GM12878 (cell line): ENCODE data around the gene PRDM16. TPM values are rescaled to one million over a fixed set of nuclear protein-coding genes. Genes with fewer than 3 reads are reported as not detected.

Experiments used
- ATAC-seq: fragments of 200-7000 bp; cut with Tn5 transposase; 3 replicates; pipeline ENCODE4 v1.9.1; 2020; ENCODE audit warnings: mild to moderate bottlenecking, moderate library complexity
- BruUV-seq: library from RNA; stranded (reverse); fragments of 400-500 nt; replicated peaks from 2 replicates; lab custom pipeline; 2021; lab: Mats Ljungman, UMichigan
- CTCF ChIA-PET: fragments of 300-600 bp; sonication (Branson Sonifier 250); formaldehyde crosslinking; extraction: SDS; loops from one replicate; lab custom pipeline; 2021; ENCODE audit warnings: inconsistent platforms; lab: Yijun Ruan, JAX
- POLR2A ChIA-PET: fragments of 350-600 bp; formaldehyde crosslinking; extraction: SDS; loops from one replicate; lab custom pipeline; 2021; ENCODE audit warnings: inconsistent platforms; lab: Charles Lee
- RAD21 ChIA-PET: fragments of 300-600 bp; sonication (Branson Sonifier 250); formaldehyde crosslinking; loops from one replicate; lab custom pipeline; 2023; ENCODE audit warnings: antibody characterized with exemption; ENCODE audit not compliant: unreplicated experiment; lab: Charles Lee
- SMC1A ChIA-PET: fragments of 300-600 bp; sonication (Branson Sonifier 250); formaldehyde crosslinking; loops from one replicate; lab custom pipeline; 2023; ENCODE audit not compliant: unreplicated experiment, uncharacterized antibody; lab: Charles Lee
- DNase-seq: peaks from one replicate; pipeline ENCODE4 v3.0.0-alpha.2; 2011; ENCODE audit warnings: low read depth, low spot score
- FAIRE-seq: peaks from 3 replicates; lab custom pipeline; 2011; peaks lifted over from hg19 to GRCh38; lab: Jason Lieb, UNC
- H2AFZ ChIP-seq: 2 replicates; pipeline ENCODE4 v1.6.0; 2011; ENCODE audit warnings: low read depth, low read length, control low read depth; ENCODE audit not compliant: control insufficient read depth
- H3K27ac ChIP-seq: 2 replicates; pipeline ENCODE4 v1.5.1; 2011; ENCODE audit warnings: control low read depth; ENCODE audit not compliant: control insufficient read depth, insufficient read depth
- H3K27me3 ChIP-seq, 2 experiments: replicated peaks in 1 of 2; 2 replicates each; pipeline versions ENCODE4 v1.6.0 to v1.6.1; 2011; ENCODE audit warnings: low read length in 1 of 2; ENCODE audit not compliant: control insufficient read depth in 2 of 2, insufficient read depth in 2 of 2
- H3K36me3 ChIP-seq, 2 experiments: 2 replicates each; pipeline ENCODE4 v1.5.1; 2011; ENCODE audit warnings: low read length in 1 of 2; ENCODE audit not compliant: control insufficient read depth in 2 of 2, insufficient read depth in 2 of 2
- H3K4me1 ChIP-seq: 2 replicates; pipeline ENCODE4 v1.6.1; 2011; ENCODE audit warnings: mild to moderate bottlenecking, low read length, moderate library complexity, mixed read lengths; ENCODE audit not compliant: control insufficient read depth, insufficient read depth
- H3K4me2 ChIP-seq: 2 replicates; pipeline ENCODE4 v1.6.0; 2011; ENCODE audit warnings: control low read depth; ENCODE audit not compliant: control insufficient read depth, insufficient read depth
- H3K4me3 ChIP-seq: fragments of 200-600 bp; sonication (generic); 2 replicates; pipeline ENCODE4 v1.5.1; 2016
- H3K79me2 ChIP-seq: 2 replicates; pipeline ENCODE4 v1.6.0; 2011; ENCODE audit warnings: low read length; ENCODE audit not compliant: control insufficient read depth, insufficient read depth
- H3K9ac ChIP-seq: 2 replicates; pipeline ENCODE4 v1.8.0; 2011; ENCODE audit warnings: low read length, control low read depth, mixed read lengths; ENCODE audit not compliant: control insufficient read depth, insufficient read depth
- H3K9me3 ChIP-seq: replicated peaks from 3 replicates; pipeline ENCODE4 v1.5.1; 2011; ENCODE audit warnings: mild to moderate bottlenecking, low read length; ENCODE audit not compliant: control insufficient read depth, insufficient read depth
- H4K20me1 ChIP-seq: 2 replicates; pipeline ENCODE4 v1.6.0; 2011; ENCODE audit not compliant: control insufficient read depth, insufficient read depth
- BCL3 ChIP-seq: IDR thresholded peaks from 2 replicates; pipeline ENCODE4 v1.6.1; 2011; ENCODE audit warnings: borderline replicate concordance, low read depth, mild to moderate bottlenecking, moderate library complexity, low read length; ENCODE audit not compliant: insufficient read depth, poor library complexity, severe bottlenecking
- BCLAF1 ChIP-seq: fragments of 450-650 bp; IDR thresholded peaks from 2 replicates; pipeline ENCODE4 v1.6.1; 2017; ENCODE audit warnings: antibody characterized with exemption, mild to moderate bottlenecking, moderate library complexity
- BMI1 ChIP-seq: fragments of 450-650 bp; IDR thresholded peaks from 2 replicates; pipeline ENCODE4 v1.6.1; 2016; ENCODE audit warnings: mild to moderate bottlenecking, moderate library complexity, borderline replicate concordance
- CHD4 ChIP-seq: fragments of 200-600 bp; sonication (generic); IDR thresholded peaks from 2 replicates; pipeline ENCODE4 v1.6.1; 2016; ENCODE audit warnings: mild to moderate bottlenecking
- HDGF ChIP-seq: fragments of 450-650 bp; IDR thresholded peaks from 2 replicates; pipeline ENCODE4 v1.6.1; 2016; ENCODE audit warnings: antibody characterized with exemption
- IKZF2 ChIP-seq, 2 experiments: fragments of 450-650 bp; IDR thresholded peaks; 2 replicates each; pipeline ENCODE4 v1.6.1; 2017; ENCODE audit warnings: mild to moderate bottlenecking in 2 of 2, moderate library complexity in 2 of 2
- NFIC ChIP-seq: IDR thresholded peaks from 2 replicates; pipeline ENCODE4 v1.6.1; 2012; ENCODE audit warnings: low read depth, mild to moderate bottlenecking, inconsistent platforms, low read length, moderate library complexity
- RAD21 ChIP-seq: IDR thresholded peaks from 2 replicates; pipeline ENCODE4 v1.6.1; 2011; ENCODE audit warnings: mild to moderate bottlenecking, low read depth, low read length, moderate library complexity; ENCODE audit not compliant: insufficient read depth
- SPI1 ChIP-seq: IDR thresholded peaks from 2 replicates; pipeline ENCODE4 v1.6.1; 2011; ENCODE audit warnings: low read depth, mild to moderate bottlenecking, low read length, moderate library complexity, borderline replicate concordance; ENCODE audit not compliant: insufficient read depth
- SREBF2 ChIP-seq: IDR thresholded peaks from 2 replicates; pipeline ENCODE4 v1.6.1; 2012; ENCODE audit warnings: mild to moderate bottlenecking, low read length
- TBL1XR1 ChIP-seq: IDR thresholded peaks from 2 replicates; pipeline ENCODE4 v1.6.1; 2012; ENCODE audit warnings: low read depth, low read length, improper control_type of control experiment
- WRNIP1 ChIP-seq: IDR thresholded peaks from 2 replicates; pipeline ENCODE4 v1.6.1; 2011; ENCODE audit warnings: low read depth, low read length, improper control_type of control experiment, borderline replicate concordance
- ZBED1 ChIP-seq: IDR thresholded peaks from 2 replicates; pipeline ENCODE4 v1.6.1; 2016; ENCODE audit warnings: borderline replicate concordance
- ZNF687 ChIP-seq: fragments of 450-650 bp; IDR thresholded peaks from 2 replicates; pipeline ENCODE4 v1.6.1; 2017; ENCODE audit warnings: mild to moderate bottlenecking, moderate library complexity
- ZSCAN29 ChIP-seq: fragments of 450-650 bp; IDR thresholded peaks from 2 replicates; pipeline ENCODE4 v1.6.1; 2017; ENCODE audit warnings: mild to moderate bottlenecking, moderate library complexity
- WGBS: methylation state at CpG from one replicate; pipeline ENCODE4 v1.1.6; 2016; ENCODE audit warnings: low lambda C conversion rate; ENCODE audit not compliant: insufficient replicate concordance, insufficient coverage; ENCODE audit errors: missing lambda C conversion rate; 5-methylcytosine and 5-hydroxymethylcytosine counted together
- in situ Hi-C: fragments of 300-500 bp; cut with MboI; formaldehyde crosslinking; loops from 9 replicates; pipeline ENCODE4 v1.14.3; 2018; ENCODE audit warnings: mixed read lengths
- intact Hi-C: fragments of 100-400 bp; cut with micrococcal nuclease; formaldehyde crosslinking; loops from one replicate; pipeline ENCODE4 v1.14.2; 2022; ENCODE audit not compliant: unreplicated experiment
- polyA plus RNA-seq, 11 experiments: library from polyadenylated mRNA; depleted of rRNA in 4 of 11; unstranded in 6 of 11; stranded (reverse) in 5 of 11; fragments of >200 nt; fragmentation: Nextera tagmentation in 4 of 11; fragmentation: Illumina TruSeq in 1 of 11; extraction: Ambion mirVana in 4 of 11; extraction: Trizol in 1 of 11; gene quantifications; 1 replicate in 1 of 11; 2 replicates in 10 of 11; pipeline versions ENCODE4 v1.2.1 to v1.2.3, GENCODE V29; 2011 to 2016; ENCODE audit warnings: inconsistent platforms in 2 of 11, missing spikeins in 2 of 11, low read depth in 1 of 11
- total RNA-seq, 4 experiments: library from RNA; depleted of rRNA in 3 of 4; stranded (reverse); fragments of >200 nt in 3 of 4; fragmentation: Illumina TruSeq in 1 of 4; extraction: Trizol in 1 of 4; gene quantifications; 2 replicates each; pipeline versions ENCODE4 v1.2.1 to v1.2.3, GENCODE V29; 2013 to 2021

Gene PRDM16
- total and polyA plus RNA-seq, 10 of the 15 experiments (the other 5 are each of a cell fraction or from before 2014, with no cell fraction given), result 0.03 TPM; not detected in 9

- TF ChIP-seq BCL3 (no peak), RAD21 (no peak), CHD4 (no peak), BMI1 (no peak)
Observed at GRCh38 chr1:3192361-3192760, 123.4 kb downstream of the PRDM16 start (continued).

- no peaks in the 10 kb centered on the region for H3K79me2 ChIP-seq
- FAIRE-seq, result no peak
- ChIA-PET SMC1A (no interaction called here), POLR2A (no interaction called here), RAD21 (no interaction called here), CTCF (no interaction called here)
- H3K4me1 ChIP-seq, result no peaks in the 10 kb centered on the region
- no peaks in the 10 kb centered on the region; the same call in 2 of the 3 replicates for H3K9me3 ChIP-seq
- H3K36me3 ChIP-seq, result no peaks in the 10 kb centered on the region
- H3K27ac ChIP-seq, result no peak overlapping the region
- ATAC-seq, result no peak
- BruUV-seq, result no TSS peak
- no peak overlapping the region for H2AFZ ChIP-seq
- intact Hi-C loops, result no loop called here
- no peak overlapping the region for H3K4me2 ChIP-seq
- H4K20me1 ChIP-seq, result no peaks in the 10 kb centered on the region
- no peak overlapping the region for H3K9ac ChIP-seq
- in situ Hi-C loops, result no loop called here
- 41% methylated on average over 18 of the region's 18 CpGs for WGBS
- no peak for DNase-seq
- no peaks in the 10 kb centered on the region for H3K27me3 ChIP-seq
- no peak overlapping the region for H3K4me3 ChIP-seq
- TF ChIP-seq IKZF2 (IDR thresholded peaks at IDR 0.05) (no peak), ZSCAN29 (no peak), BCLAF1 (no peak), NFIC (no peak), ZBED1 (no peak), ZNF687 (no peak), WRNIP1 (no peak), TBL1XR1 (no peak), HDGF (no peak), SREBF2 (no peak), SPI1 (no peak)
Observed at GRCh38 chr1:3192825-3193224, 123.8 kb downstream of the PRDM16 start.
